ENCODE results near the gene KIF4A. TPM values are rescaled to one million over a fixed set of nuclear protein-coding genes. Genes with fewer than 3 reads are reported as not detected.

KIF4A gene
- total RNA-seq, 1 donor from 2014 or later: 3.0 TPM

GRCh38 chrX:70452143-70452733 is 162.3 kb downstream of the KIF4A start:
- Histone ChIP-seq H2AFZ (ENCODE audit: low read depth, low read length) (peak overlapping the region; percentile 71), H3K4me1 (ENCODE audit: insufficient read depth, low read length) (no peaks in the 10 kb centered on the region), H3K4me2 (ENCODE audit: low read length) (peak overlapping the region; percentile 83), H3K4me3 (ENCODE audit: insufficient read depth, low read depth, low read length) (peak overlapping the region; percentile 71), H3K79me2 (ENCODE audit: insufficient read depth, low read length) (no peaks in the 10 kb centered on the region), H4K20me1 (ENCODE audit: insufficient read depth, low read length) (no peaks in the 10 kb centered on the region), H3K9me3 (ENCODE audit: insufficient read depth, low read depth, low read length) (no peaks in the 10 kb centered on the region), H3K9ac (ENCODE audit: low read length) (peak overlapping the region; percentile 72), H3K27me3 (ENCODE audit: insufficient read depth, low read length) (no peaks in the 10 kb centered on the region), H3K36me3 (ENCODE audit: insufficient read depth, low read length) (no peaks in the 10 kb centered on the region), H3K27ac (ENCODE audit: low read depth, low read length) (no peak overlapping the region)
- FAIRE-seq: peak; percentile 13
- Mint-ChIP-seq H3K27ac (ENCODE audit: unreplicated experiment) (peak overlapping the region; percentile 62), H3K4me1 (ENCODE audit: low read depth, unreplicated experiment) (no peaks in the 10 kb centered on the region), H3K4me3 (ENCODE audit: unreplicated experiment) (peak overlapping the region; percentile 87), H3K9me3 (ENCODE audit: unreplicated experiment) (no peaks in the 10 kb centered on the region), H3K27me3 (ENCODE audit: low read depth, unreplicated experiment) (peaks cover 11% of the 10 kb centered on the region), H3K36me3 (ENCODE audit: low read depth, unreplicated experiment) (no peaks in the 10 kb centered on the region)
- TF ChIP-seq EZH2 (IDR thresholded peaks at IDR 0.05; ENCODE audit: insufficient read depth, low read length) (no peak), CTCF (IDR thresholded peaks at IDR 0.05; ENCODE audit: insufficient read depth, low read depth, low read length) (peak; percentile 38)
- no peak for DNase-seq (ENCODE audit: low read depth)

- H3K27ac Mint-ChIP-seq (ENCODE audit: unreplicated experiment): no peak overlapping the region
- no peaks in the 10 kb centered on the region for H3K9me3 Mint-ChIP-seq (ENCODE audit: unreplicated experiment)
- H3K4me2 ChIP-seq (ENCODE audit: low read length): peak overlapping the region; percentile 83
- H3K9ac ChIP-seq (ENCODE audit: low read length): peak overlapping the region; percentile 72
- no peaks in the 10 kb centered on the region for H4K20me1 ChIP-seq (ENCODE audit: insufficient read depth, low read length)
- H3K9me3 ChIP-seq (ENCODE audit: insufficient read depth, low read depth, low read length): no peaks in the 10 kb centered on the region
- DNase-seq (ENCODE audit: low read depth): no peak
- no peak overlapping the region for H3K27ac ChIP-seq (ENCODE audit: low read depth, low read length)
- no peaks in the 10 kb centered on the region for H3K4me1 ChIP-seq (ENCODE audit: insufficient read depth, low read length)
- no peaks in the 10 kb centered on the region for H3K79me2 ChIP-seq (ENCODE audit: insufficient read depth, low read length)
- H3K4me1 Mint-ChIP-seq (ENCODE audit: low read depth, unreplicated experiment): no peaks in the 10 kb centered on the region
- H2AFZ ChIP-seq (ENCODE audit: low read depth, low read length): no peak overlapping the region
- no peaks in the 10 kb centered on the region for H3K36me3 Mint-ChIP-seq (ENCODE audit: low read depth, unreplicated experiment)
- no peaks in the 10 kb centered on the region for H3K36me3 ChIP-seq (ENCODE audit: insufficient read depth, low read length)
- no peaks in the 10 kb centered on the region for H3K27me3 ChIP-seq (ENCODE audit: insufficient read depth, low read length)
- H3K4me3 Mint-ChIP-seq (ENCODE audit: unreplicated experiment): peak overlapping the region; percentile 71
- peaks cover 11% of the 10 kb centered on the region for H3K27me3 Mint-ChIP-seq (ENCODE audit: low read depth, unreplicated experiment)
- peak overlapping the region; percentile 71 for H3K4me3 ChIP-seq (ENCODE audit: insufficient read depth, low read depth, low read length)
- FAIRE-seq: peak; percentile 94
- TF ChIP-seq EZH2 (IDR thresholded peaks at IDR 0.05; ENCODE audit: insufficient read depth, low read length): no peak
- no peak for TF ChIP-seq CTCF (IDR thresholded peaks at IDR 0.05; ENCODE audit: insufficient read depth, low read depth, low read length)
Observed at GRCh38 chrX:70453024-70453618, 163.2 kb downstream of the KIF4A start.

Measured in astrocyte (in vitro differentiated cells and primary cell).